DOHH2 (cell line): ENCODE measurements around the gene POT1.

Source experiments
- EZH2phosphoT487 ChIP-seq: fragments of 200-600 bp; sonication (generic); IDR thresholded peaks from 2 replicates; pipeline ENCODE4 v1.6.1; 2017; ENCODE audit warnings: borderline replicate concordance, mild to moderate bottlenecking, antibody characterized with exemption, low read length, moderate library complexity, mixed read lengths
- TF ChIP-seq, protein P1 (sequence below): fragments of 200-600 bp; sonication (generic); IDR thresholded peaks from one replicate; pipeline ENCODE4 v1.5.1; 2014; ENCODE audit warnings: antibody characterized with exemption, mild to moderate bottlenecking, low read depth, low read length; ENCODE audit not compliant: poor library complexity, severe bottlenecking

- TF ChIP-seq, protein P1, sequence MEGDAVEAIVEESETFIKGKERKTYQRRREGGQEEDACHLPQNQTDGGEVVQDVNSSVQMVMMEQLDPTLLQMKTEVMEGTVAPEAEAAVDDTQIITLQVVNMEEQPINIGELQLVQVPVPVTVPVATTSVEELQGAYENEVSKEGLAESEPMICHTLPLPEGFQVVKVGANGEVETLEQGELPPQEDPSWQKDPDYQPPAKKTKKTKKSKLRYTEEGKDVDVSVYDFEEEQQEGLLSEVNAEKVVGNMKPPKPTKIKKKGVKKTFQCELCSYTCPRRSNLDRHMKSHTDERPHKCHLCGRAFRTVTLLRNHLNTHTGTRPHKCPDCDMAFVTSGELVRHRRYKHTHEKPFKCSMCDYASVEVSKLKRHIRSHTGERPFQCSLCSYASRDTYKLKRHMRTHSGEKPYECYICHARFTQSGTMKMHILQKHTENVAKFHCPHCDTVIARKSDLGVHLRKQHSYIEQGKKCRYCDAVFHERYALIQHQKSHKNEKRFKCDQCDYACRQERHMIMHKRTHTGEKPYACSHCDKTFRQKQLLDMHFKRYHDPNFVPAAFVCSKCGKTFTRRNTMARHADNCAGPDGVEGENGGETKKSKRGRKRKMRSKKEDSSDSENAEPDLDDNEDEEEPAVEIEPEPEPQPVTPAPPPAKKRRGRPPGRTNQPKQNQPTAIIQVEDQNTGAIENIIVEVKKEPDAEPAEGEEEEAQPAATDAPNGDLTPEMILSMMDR = no peak
- no peak for TF ChIP-seq EZH2phosphoT487
These were observed 147.5 kb downstream of the POT1 start for GRCh38 chr7:124781907-124782734.
